ENCODE results near the gene OR52B6.

The OR52B6 gene

DNA sequence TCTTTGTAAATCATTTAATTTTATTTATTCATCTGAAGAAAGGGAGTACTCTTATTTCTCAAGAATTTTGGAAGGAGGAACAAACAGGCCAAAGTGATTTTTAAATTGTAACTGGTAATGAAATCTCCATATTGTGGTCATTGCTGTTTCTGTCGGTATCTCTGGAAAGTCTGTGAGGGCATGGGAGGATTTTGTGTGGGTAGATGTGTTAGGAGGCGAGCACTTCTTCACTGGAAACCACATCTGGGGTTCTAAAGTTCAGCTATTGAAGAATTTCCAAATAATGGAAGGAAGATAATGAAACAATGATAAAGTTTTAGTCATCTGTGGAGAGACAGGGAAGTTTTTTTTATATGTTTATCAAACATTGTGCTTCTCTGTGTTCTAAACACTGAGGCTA is 50.7 kb downstream of the OR52B6 start:
- no peaks in the 10 kb centered on the region for H3K4me1 ChIP-seq (ENCODE audit: control insufficient read depth, insufficient read depth, low read length)
- H3K27ac ChIP-seq (ENCODE audit: extremely low read depth, low read depth, low read length): no peak overlapping the region
- H3K4me3 ChIP-seq (ENCODE audit: low read depth, low read length): no peak overlapping the region
- no peaks in the 10 kb centered on the region for H3K9me3 ChIP-seq (ENCODE audit: control insufficient read depth, insufficient read depth, low read depth, low read length)
- TF ChIP-seq ZNF549 (tag by site-specific recombination; IDR thresholded peaks at IDR 0.05) (no peak), ZBTB48 (tag by site-specific recombination; IDR thresholded peaks at IDR 0.05) (no peak), KLF7 (tag by site-specific recombination; IDR thresholded peaks at IDR 0.05; ENCODE audit: borderline replicate concordance) (no peak), HOXD13 (CRISPR knock-in tag; IDR thresholded peaks at IDR 0.05; ENCODE audit: borderline replicate concordance) (no peak), ZNF48 (tag by site-specific recombination; IDR thresholded peaks at IDR 0.05) (no peak), ZNF138 (tag by site-specific recombination; IDR thresholded peaks at IDR 0.05; ENCODE audit: borderline replicate concordance) (no peak), ZFP37 (tag by site-specific recombination; IDR thresholded peaks at IDR 0.05) (no peak), ZNF791 (tag by site-specific recombination; IDR thresholded peaks at IDR 0.05) (no peak), ZNF555 (tag by site-specific recombination; conservative IDR thresholded peaks at IDR 0.05) (no peak), ZNF558 (tag by site-specific recombination; IDR thresholded peaks at IDR 0.05) (no peak), ZNF677 (tag by site-specific recombination; IDR thresholded peaks at IDR 0.05) (no peak), SP3 (tag by site-specific recombination; IDR thresholded peaks at IDR 0.05) (no peak)
- TF ChIP-seq, protein P1, sequence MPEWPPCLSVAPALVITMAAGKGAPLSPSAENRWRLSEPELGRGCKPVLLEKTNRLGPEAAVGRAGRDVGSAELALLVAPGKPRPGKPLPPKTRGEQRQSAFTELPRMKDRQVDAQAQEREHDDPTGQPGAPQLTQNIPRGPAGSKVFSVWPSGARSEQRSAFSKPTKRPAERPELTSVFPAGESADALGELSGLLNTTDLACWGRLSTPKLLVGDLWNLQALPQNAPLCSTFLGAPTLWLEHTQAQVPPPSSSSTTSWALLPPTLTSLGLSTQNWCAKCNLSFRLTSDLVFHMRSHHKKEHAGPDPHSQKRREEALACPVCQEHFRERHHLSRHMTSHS (tag by site-specific recombination; IDR thresholded peaks at IDR 0.05): no peak
- TF ChIP-seq, protein P2, sequence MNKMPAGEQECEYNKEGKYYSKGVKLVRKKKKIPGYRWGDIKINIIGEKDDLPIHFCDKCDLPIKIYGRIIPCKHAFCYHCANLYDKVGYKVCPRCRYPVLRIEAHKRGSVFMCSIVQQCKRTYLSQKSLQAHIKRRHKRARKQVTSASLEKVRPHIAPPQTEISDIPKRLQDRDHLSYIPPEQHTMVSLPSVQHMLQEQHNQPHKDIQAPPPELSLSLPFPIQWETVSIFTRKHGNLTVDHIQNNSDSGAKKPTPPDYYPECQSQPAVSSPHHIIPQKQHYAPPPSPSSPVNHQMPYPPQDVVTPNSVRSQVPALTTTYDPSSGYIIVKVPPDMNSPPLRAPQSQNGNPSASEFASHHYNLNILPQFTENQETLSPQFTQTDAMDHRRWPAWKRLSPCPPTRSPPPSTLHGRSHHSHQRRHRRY (tag by site-specific recombination; IDR thresholded peaks at IDR 0.05): no peak
- CTCF ChIA-PET: no interaction called here
- H3K36me3 ChIP-seq (ENCODE audit: control insufficient read depth in 2 of 2, insufficient read depth in 1 of 2, low read length in 2 of 2): no peaks in the 10 kb centered on the region
- POLR2A ChIA-PET: no interaction called here
